ENCODE results near the gene DCAF8L1.

Gene DCAF8L1

DNA sequence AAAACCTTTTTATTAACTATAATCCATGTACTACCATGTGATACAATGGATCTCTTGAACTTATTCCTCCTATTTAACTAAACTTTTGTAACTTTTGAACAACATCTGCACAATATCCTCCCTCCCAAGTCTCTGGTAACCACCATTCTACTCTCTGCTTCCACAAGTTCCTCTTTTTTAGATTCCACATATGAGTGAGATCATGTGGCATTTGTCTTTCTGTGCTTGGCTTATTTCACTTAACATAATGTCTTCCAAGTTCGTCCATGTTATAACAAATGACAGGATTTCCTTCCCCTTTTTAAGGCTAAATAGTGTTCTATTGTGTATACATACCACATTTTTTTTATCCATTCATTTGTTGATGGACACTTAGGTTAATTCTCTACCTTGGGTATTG lies 28.1 kb downstream of the DCAF8L1 start:
- H3K9me2 ChIP-seq (replicated peaks; ENCODE audit: insufficient read depth, low read length), result no peaks in the 10 kb centered on the region
- no peaks in the 10 kb centered on the region for H3F3A ChIP-seq (ENCODE audit: insufficient read depth, low read length)
- H3K27ac ChIP-seq (ENCODE audit: low read length), result no peak overlapping the region
- H4K20me1 ChIP-seq (ENCODE audit: insufficient read depth, low read length), result no peaks in the 10 kb centered on the region
- no peak overlapping the region for H2AFZ ChIP-seq (ENCODE audit: low read length)
- no peaks in the 10 kb centered on the region for H3K36me3 ChIP-seq (replicated peaks; ENCODE audit: insufficient read depth, low read length)
- H3K79me2 ChIP-seq (ENCODE audit: low read length), result no peaks in the 10 kb centered on the region
- H3K4me2 ChIP-seq (ENCODE audit: low read depth, low read length), result no peak overlapping the region
- no peaks in the 10 kb centered on the region for H3K4me1 ChIP-seq (ENCODE audit: low read length)
- H3K27me3 ChIP-seq (replicated peaks; ENCODE audit: insufficient read depth, low read length), result no peaks in the 10 kb centered on the region
- no peak overlapping the region for H3K4me3 ChIP-seq (ENCODE audit: low read length)
- TF ChIP-seq EZH2phosphoT487 (IDR thresholded peaks at IDR 0.05; ENCODE audit: low read length) (no peak), EZH2 (optimal IDR thresholded peaks at IDR 0.05; ENCODE audit: low read depth, low read length) (no peak)
- TF ChIP-seq, protein P1, sequence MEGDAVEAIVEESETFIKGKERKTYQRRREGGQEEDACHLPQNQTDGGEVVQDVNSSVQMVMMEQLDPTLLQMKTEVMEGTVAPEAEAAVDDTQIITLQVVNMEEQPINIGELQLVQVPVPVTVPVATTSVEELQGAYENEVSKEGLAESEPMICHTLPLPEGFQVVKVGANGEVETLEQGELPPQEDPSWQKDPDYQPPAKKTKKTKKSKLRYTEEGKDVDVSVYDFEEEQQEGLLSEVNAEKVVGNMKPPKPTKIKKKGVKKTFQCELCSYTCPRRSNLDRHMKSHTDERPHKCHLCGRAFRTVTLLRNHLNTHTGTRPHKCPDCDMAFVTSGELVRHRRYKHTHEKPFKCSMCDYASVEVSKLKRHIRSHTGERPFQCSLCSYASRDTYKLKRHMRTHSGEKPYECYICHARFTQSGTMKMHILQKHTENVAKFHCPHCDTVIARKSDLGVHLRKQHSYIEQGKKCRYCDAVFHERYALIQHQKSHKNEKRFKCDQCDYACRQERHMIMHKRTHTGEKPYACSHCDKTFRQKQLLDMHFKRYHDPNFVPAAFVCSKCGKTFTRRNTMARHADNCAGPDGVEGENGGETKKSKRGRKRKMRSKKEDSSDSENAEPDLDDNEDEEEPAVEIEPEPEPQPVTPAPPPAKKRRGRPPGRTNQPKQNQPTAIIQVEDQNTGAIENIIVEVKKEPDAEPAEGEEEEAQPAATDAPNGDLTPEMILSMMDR (IDR thresholded peaks at IDR 0.05; ENCODE audit: low read length), result no peak
- H3K9me3 ChIP-seq (replicated peaks; ENCODE audit: insufficient read depth, low read length), result no peaks in the 10 kb centered on the region
- no peak for DNase-seq
- H3K9ac ChIP-seq (ENCODE audit: low read length), result no peak overlapping the region

DNA sequence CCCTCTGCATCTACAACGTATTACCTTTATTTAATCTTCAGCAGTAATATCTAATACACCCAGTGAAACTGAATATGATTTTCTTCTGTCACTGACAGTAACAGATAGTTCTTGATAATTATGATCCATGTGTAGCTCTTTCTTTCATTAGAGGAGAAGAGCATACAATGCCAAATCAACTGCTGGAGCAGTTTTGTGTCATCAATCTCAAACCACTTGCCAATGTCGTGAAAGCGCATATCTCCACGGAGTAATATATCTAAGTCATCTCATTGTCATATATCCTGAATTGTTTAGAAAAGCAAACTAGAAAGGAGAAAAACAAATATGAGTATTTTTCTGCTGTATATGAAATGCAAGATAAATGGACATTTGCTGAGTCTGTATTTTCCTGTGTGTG lies 47.9 kb downstream of the DCAF8L1 start:
- Histone ChIP-seq H3K4me2 (ENCODE audit: low read depth, low read length) (no peak overlapping the region), H3K27ac (ENCODE audit: low read length) (no peak overlapping the region), H2AFZ (ENCODE audit: low read length) (no peak overlapping the region), H3F3A (ENCODE audit: insufficient read depth, low read length) (no peaks in the 10 kb centered on the region), H3K27me3 (replicated peaks; ENCODE audit: insufficient read depth, low read length) (no peaks in the 10 kb centered on the region), H3K4me1 (ENCODE audit: low read length) (peaks cover 12% of the 10 kb centered on the region), H3K4me3 (ENCODE audit: low read length) (no peak overlapping the region), H3K9ac (ENCODE audit: low read length) (no peak overlapping the region), H3K36me3 (replicated peaks; ENCODE audit: insufficient read depth, low read length) (no peaks in the 10 kb centered on the region), H3K79me2 (ENCODE audit: low read length) (no peaks in the 10 kb centered on the region), H3K9me2 (replicated peaks; ENCODE audit: insufficient read depth, low read length) (no peaks in the 10 kb centered on the region), H3K9me3 (replicated peaks; ENCODE audit: insufficient read depth, low read length) (no peaks in the 10 kb centered on the region), H4K20me1 (ENCODE audit: insufficient read depth, low read length) (no peaks in the 10 kb centered on the region)
- TF ChIP-seq EZH2 (optimal IDR thresholded peaks at IDR 0.05; ENCODE audit: low read depth, low read length) (no peak), EZH2phosphoT487 (IDR thresholded peaks at IDR 0.05; ENCODE audit: low read length) (no peak)
- TF ChIP-seq, protein P1 (IDR thresholded peaks at IDR 0.05; ENCODE audit: low read length), result no peak
- no peak for DNase-seq

All from MM.1S (cell line).